Neural progenitor cell (in vitro differentiated cells): ENCODE measurements around the gene COL8A1. TPM values are rescaled to one million over a fixed set of nuclear protein-coding genes. Genes with fewer than 3 reads are reported as not detected.
A peak's percentile ranks its signal among the peaks of the same experiment; 100 is the strongest.

Experiments used
- DNase-seq: peaks from one replicate; pipeline ENCODE4 v3.0.0-alpha.2; 2016; ENCODE audit warnings: low spot score
- H2AFZ ChIP-seq: fragments of 200-600 bp; sonication (generic); replicated peaks from 2 replicates; pipeline ENCODE4 v1.6.1; 2016; ENCODE audit warnings: antibody characterized with exemption
- H3F3A ChIP-seq: fragments of 200-600 bp; sonication (generic); 2 replicates; pipeline ENCODE4 v1.6.1; 2016; ENCODE audit warnings: antibody characterized with exemption, low read depth
- H3K27ac ChIP-seq: fragments of 200-600 bp; sonication (generic); 2 replicates; pipeline ENCODE4 v1.5.1; 2016; ENCODE audit warnings: mild to moderate bottlenecking
- H3K27me3 ChIP-seq: fragments of 200-600 bp; sonication (generic); 2 replicates; pipeline ENCODE4 v1.6.1; 2016; ENCODE audit warnings: mild to moderate bottlenecking, moderate library complexity
- H3K36me3 ChIP-seq: fragments of 200-600 bp; sonication (generic); 2 replicates; pipeline ENCODE4 v1.5.1; 2016
- H3K4me1 ChIP-seq: fragments of 200-600 bp; sonication (generic); 2 replicates; pipeline ENCODE4 v1.6.1; 2016; ENCODE audit warnings: mixed run types
- H3K4me2 ChIP-seq: fragments of 200-600 bp; sonication (generic); 2 replicates; pipeline ENCODE4 v1.6.1; 2016
- H3K4me3 ChIP-seq: fragments of 200-600 bp; sonication (generic); 2 replicates; pipeline ENCODE4 v1.5.1; 2016
- H3K79me2 ChIP-seq: fragments of 200-600 bp; sonication (generic); 2 replicates; pipeline ENCODE4 v1.6.1; 2016; ENCODE audit warnings: low read depth
- H3K9ac ChIP-seq: fragments of 200-600 bp; sonication (generic); 2 replicates; pipeline ENCODE4 v1.6.1; 2016
- H3K9me3 ChIP-seq: fragments of 200-600 bp; sonication (generic); 2 replicates; pipeline ENCODE4 v1.5.1; 2016; ENCODE audit warnings: low read depth
- H4K20me1 ChIP-seq: fragments of 200-600 bp; sonication (generic); 2 replicates; pipeline ENCODE4 v1.6.1; 2016; ENCODE audit warnings: low read depth
- H3K27ac Mint-ChIP-seq: 3 replicates; pipeline ENCODE4 v1.8.0; 2021; ENCODE audit warnings: mixed read lengths
- H3K27me3 Mint-ChIP-seq: 2 replicates; pipeline ENCODE4 v1.8.0; 2022; ENCODE audit warnings: low read depth, mild to moderate bottlenecking, inconsistent platforms, moderate library complexity, mixed read lengths; ENCODE audit not compliant: insufficient read depth
- H3K36me3 Mint-ChIP-seq: 3 replicates; pipeline ENCODE4 v1.8.0; 2021; ENCODE audit warnings: mixed read lengths
- H3K4me1 Mint-ChIP-seq: 3 replicates; pipeline ENCODE4 v1.8.0; 2021; ENCODE audit warnings: mixed read lengths
- H3K4me3 Mint-ChIP-seq: 3 replicates; pipeline ENCODE4 v1.8.0; 2021; ENCODE audit warnings: mild to moderate bottlenecking, moderate library complexity, mixed read lengths
- H3K9me3 Mint-ChIP-seq: 3 replicates; pipeline ENCODE4 v1.8.0; 2020; ENCODE audit warnings: mixed read lengths
- CTCF ChIP-seq: fragments of 200-600 bp; sonication (generic); IDR thresholded peaks from 2 replicates; pipeline ENCODE4 v1.5.1; 2017; ENCODE audit warnings: antibody characterized with exemption, mild to moderate bottlenecking
- EZH2 ChIP-seq: fragments of 200-600 bp; sonication (generic); IDR thresholded peaks from 2 replicates; pipeline ENCODE4 v1.6.1; 2017; ENCODE audit warnings: antibody characterized with exemption, mild to moderate bottlenecking, moderate library complexity
- EZH2phosphoT487 ChIP-seq: fragments of 200-600 bp; sonication (generic); IDR thresholded peaks from 2 replicates; pipeline ENCODE4 v1.6.1; 2017; ENCODE audit warnings: antibody characterized with exemption
- total RNA-seq: library from RNA; depleted of rRNA; stranded (reverse); fragments of >200 nt; gene quantifications from 2 replicates; pipeline ENCODE4 v1.2.3, GENCODE V29; 2015; ENCODE audit warnings: low replicate concordance

Gene COL8A1
- total RNA-seq, 1 donor from 2014 or later, result not detected

GRCh38 chr3:99662838-99663570 lies 24.6 kb downstream of the COL8A1 start:
- peaks cover 3% of the 10 kb centered on the region for H3K4me1 Mint-ChIP-seq
- no peak overlapping the region for H3K4me3 ChIP-seq
- H3K9me3 ChIP-seq, result no peaks in the 10 kb centered on the region
- H3K9me3 Mint-ChIP-seq, result peaks cover 3% of the 10 kb centered on the region
- no peaks in the 10 kb centered on the region for H3K79me2 ChIP-seq
- no peak overlapping the region for H3K4me3 Mint-ChIP-seq
- H2AFZ ChIP-seq, result peak overlapping the region; percentile 15
- peaks cover 3% of the 10 kb centered on the region for H3K27me3 Mint-ChIP-seq
- H3K27ac ChIP-seq, result no peak overlapping the region
- no peaks in the 10 kb centered on the region for H3K36me3 Mint-ChIP-seq
- H3K27me3 ChIP-seq, result no peaks in the 10 kb centered on the region
- H3K36me3 ChIP-seq, result no peaks in the 10 kb centered on the region
- TF ChIP-seq EZH2phosphoT487 (no peak), EZH2 (no peak), CTCF (no peak)
- H3K9ac ChIP-seq, result no peak overlapping the region
- no peak overlapping the region for H3K27ac Mint-ChIP-seq
- no peaks in the 10 kb centered on the region for H3K4me1 ChIP-seq
- no peaks in the 10 kb centered on the region for H3F3A ChIP-seq
- DNase-seq, result no peak
- H4K20me1 ChIP-seq, result no peaks in the 10 kb centered on the region
- H3K4me2 ChIP-seq, result no peak overlapping the region

- H3K9me3 Mint-ChIP-seq, result no peaks in the 10 kb centered on the region
- H3K27ac Mint-ChIP-seq, result no peak overlapping the region
- no peak for DNase-seq
- TF ChIP-seq EZH2, result no peak
- no peak for TF ChIP-seq EZH2phosphoT487
- TF ChIP-seq CTCF, result no peak
- Histone ChIP-seq H3K27ac (no peak overlapping the region), H3K9me3 (no peaks in the 10 kb centered on the region), H4K20me1 (no peaks in the 10 kb centered on the region), H3F3A (no peaks in the 10 kb centered on the region), H3K4me3 (no peak overlapping the region), H3K4me1 (no peaks in the 10 kb centered on the region), H3K27me3 (no peaks in the 10 kb centered on the region), H3K4me2 (no peak overlapping the region), H3K9ac (no peak overlapping the region), H3K36me3 (no peaks in the 10 kb centered on the region), H3K79me2 (no peaks in the 10 kb centered on the region), H2AFZ (no peak overlapping the region)
- H3K4me3 Mint-ChIP-seq, result no peak overlapping the region
- no peaks in the 10 kb centered on the region for H3K36me3 Mint-ChIP-seq
- H3K4me1 Mint-ChIP-seq, result peaks cover 3% of the 10 kb centered on the region
- H3K27me3 Mint-ChIP-seq, result peaks cover 3% of the 10 kb centered on the region
These were observed 25.6 kb downstream of the COL8A1 start for GRCh38 chr3:99663977-99664376.

- Histone ChIP-seq H3K9ac (no peak overlapping the region), H3K4me3 (no peak overlapping the region), H3K4me1 (no peaks in the 10 kb centered on the region), H3K36me3 (no peaks in the 10 kb centered on the region), H3K9me3 (no peaks in the 10 kb centered on the region), H3K4me2 (no peak overlapping the region), H3K79me2 (no peaks in the 10 kb centered on the region), H3F3A (no peaks in the 10 kb centered on the region), H4K20me1 (no peaks in the 10 kb centered on the region), H3K27ac (no peak overlapping the region), H3K27me3 (no peaks in the 10 kb centered on the region), H2AFZ (no peak overlapping the region)
- Mint-ChIP-seq H3K27me3 (peaks cover 3% of the 10 kb centered on the region), H3K4me1 (peaks cover 3% of the 10 kb centered on the region), H3K36me3 (no peaks in the 10 kb centered on the region), H3K4me3 (no peak overlapping the region), H3K27ac (no peak overlapping the region), H3K9me3 (no peaks in the 10 kb centered on the region)
- TF ChIP-seq CTCF (no peak), EZH2phosphoT487 (no peak), EZH2 (no peak)
- DNase-seq, result no peak
These were observed 26.6 kb downstream of the COL8A1 start for GRCh38 chr3:99665017-99665416.
